Measurements from ENCODE around the gene CXorf49.

CXorf49 gene

GRCh38 chrX:71671043-71671780 lies 46.9 kb downstream of the CXorf49 start:
- peak; percentile 70 for DNase-seq

GRCh38 chrX:71669947-71670346 lies 48.1 kb downstream of the CXorf49 start:
- DNase-seq, result peak; percentile 32

- no peak for DNase-seq
These were observed 48.6 kb downstream of the CXorf49 start for GRCh38 chrX:71669492-71669891.

- DNase-seq, result no peak
These were observed 49.9 kb downstream of the CXorf49 start for GRCh38 chrX:71668248-71668595.

GRCh38 chrX:71667328-71668247 lies 50.5 kb downstream of the CXorf49 start, which contains the start of gene LOC101059915:
LOC101059915 (plus strand) TSS chrX:71667546.
- no peak for DNase-seq

- DNase-seq, result no peak
These were observed 51.6 kb downstream of the CXorf49 start for GRCh38 chrX:71666240-71667223.

GRCh38 chrX:71665747-71666146 lies 52.3 kb downstream of the CXorf49 start:
- no peak for DNase-seq

GRCh38 chrX:71664889-71665491 lies 53.1 kb downstream of the CXorf49 start:
- DNase-seq, result no peak
